Measurements from ENCODE around the gene METTL14. TPM values are rescaled to one million over a fixed set of nuclear protein-coding genes. Genes with fewer than 3 reads are reported as not detected.

Gene METTL14
- total RNA-seq, 4 donors from 2014 or later, result 47.0 to 83.9 (median 65.9) TPM

GRCh38 chr4:118723369-118723768 is 38.2 kb downstream of the METTL14 start:
- Histone ChIP-seq H3K36me3 (peaks cover 3 to 81% of the 10 kb centered on the region in 2 donors), H3K4me3 (no peak overlapping the region), H3K9me3 (no peaks in the 10 kb centered on the region), H3K27me3 (no peaks in the 10 kb centered on the region), H3K4me1 (no peaks in the 10 kb centered on the region), H3K27ac (no peak overlapping the region)
- no peak for ATAC-seq
- TF ChIP-seq POLR2AphosphoS5 (IDR thresholded peaks at IDR 0.05) (no peak), CTCF (IDR thresholded peaks at IDR 0.05) (no peak), EP300 (IDR thresholded peaks at IDR 0.05) (no peak), POLR2A (IDR thresholded peaks at IDR 0.05) (no peak)
- WGBS, 2 donors (ENCODE audit: low coverage in 1 of 2), result 93 to 95% methylated on average over 3 of the region's 3 CpGs

GRCh38 chr4:118727360-118727759 is 42.2 kb downstream of the METTL14 start:
- Histone ChIP-seq H3K27ac (no peak overlapping the region), H3K4me1 (no peaks in the 10 kb centered on the region), H3K9me3 (no peaks in the 10 kb centered on the region), H3K27me3 (no peaks in the 10 kb centered on the region), H3K4me3 (no peak overlapping the region), H3K36me3 (peaks cover 3 to 98% of the 10 kb centered on the region in 2 donors)
- no peak for ATAC-seq
- WGBS, 2 donors (ENCODE audit: low coverage in 1 of 2), result 50 to 64% methylated on average over 1 of the region's 1 CpG
- TF ChIP-seq POLR2A (IDR thresholded peaks at IDR 0.05) (no peak), POLR2AphosphoS5 (IDR thresholded peaks at IDR 0.05) (no peak), EP300 (IDR thresholded peaks at IDR 0.05) (no peak), CTCF (IDR thresholded peaks at IDR 0.05) (no peak)

GRCh38 chr4:118729287-118730286 is 44.4 kb downstream of the METTL14 start:
- WGBS, 2 donors (ENCODE audit: low coverage in 1 of 2), result 86% methylated on average over 6 of the region's 6 CpGs
- H3K9me3 ChIP-seq, result no peaks in the 10 kb centered on the region
- H3K36me3 ChIP-seq, result peaks cover 0 to 88% of the 10 kb centered on the region in 2 donors
- H3K4me1 ChIP-seq, result no peaks in the 10 kb centered on the region
- ATAC-seq, result no peak
- H3K27ac ChIP-seq, result no peak overlapping the region
- no peaks in the 10 kb centered on the region for H3K27me3 ChIP-seq
- TF ChIP-seq POLR2A (IDR thresholded peaks at IDR 0.05), result no peak
- TF ChIP-seq CTCF (IDR thresholded peaks at IDR 0.05), result no peak
- TF ChIP-seq EP300 (IDR thresholded peaks at IDR 0.05), result no peak
- no peak for TF ChIP-seq POLR2AphosphoS5 (IDR thresholded peaks at IDR 0.05)
- no peak overlapping the region for H3K4me3 ChIP-seq

- H3K27ac ChIP-seq, result no peak overlapping the region
- H3K4me1 ChIP-seq, result no peaks in the 10 kb centered on the region
- H3K27me3 ChIP-seq, result no peaks in the 10 kb centered on the region
- H3K36me3 ChIP-seq, result peaks cover 0 to 87% of the 10 kb centered on the region in 2 donors
- ATAC-seq, result no peak
- no peak overlapping the region for H3K4me3 ChIP-seq
- H3K9me3 ChIP-seq, result no peaks in the 10 kb centered on the region
- TF ChIP-seq CTCF (IDR thresholded peaks at IDR 0.05) (no peak), POLR2A (IDR thresholded peaks at IDR 0.05) (no peak), EP300 (IDR thresholded peaks at IDR 0.05) (no peak), POLR2AphosphoS5 (IDR thresholded peaks at IDR 0.05) (no peak)
Observed at GRCh38 chr4:118730683-118731082, 45.5 kb downstream of the METTL14 start.

Data from gastroesophageal sphincter (tissue), 4 donors.